GM18502 (cell line): ENCODE data around the gene PIAS1.
"Not testable (repeated sequence)": the region's sequence is repeated elsewhere in the genome, so short reads cannot be mapped to it uniquely, and the experiment has no call there.

Experiments
- ATAC-seq: cut with Tn5 transposase; IDR thresholded peaks from one replicate; pipeline ENCODE4 v1.9.1; 2021; ENCODE audit warnings: mild to moderate bottlenecking; ENCODE audit not compliant: unreplicated experiment, poor library complexity

PIAS1 gene

DNA sequence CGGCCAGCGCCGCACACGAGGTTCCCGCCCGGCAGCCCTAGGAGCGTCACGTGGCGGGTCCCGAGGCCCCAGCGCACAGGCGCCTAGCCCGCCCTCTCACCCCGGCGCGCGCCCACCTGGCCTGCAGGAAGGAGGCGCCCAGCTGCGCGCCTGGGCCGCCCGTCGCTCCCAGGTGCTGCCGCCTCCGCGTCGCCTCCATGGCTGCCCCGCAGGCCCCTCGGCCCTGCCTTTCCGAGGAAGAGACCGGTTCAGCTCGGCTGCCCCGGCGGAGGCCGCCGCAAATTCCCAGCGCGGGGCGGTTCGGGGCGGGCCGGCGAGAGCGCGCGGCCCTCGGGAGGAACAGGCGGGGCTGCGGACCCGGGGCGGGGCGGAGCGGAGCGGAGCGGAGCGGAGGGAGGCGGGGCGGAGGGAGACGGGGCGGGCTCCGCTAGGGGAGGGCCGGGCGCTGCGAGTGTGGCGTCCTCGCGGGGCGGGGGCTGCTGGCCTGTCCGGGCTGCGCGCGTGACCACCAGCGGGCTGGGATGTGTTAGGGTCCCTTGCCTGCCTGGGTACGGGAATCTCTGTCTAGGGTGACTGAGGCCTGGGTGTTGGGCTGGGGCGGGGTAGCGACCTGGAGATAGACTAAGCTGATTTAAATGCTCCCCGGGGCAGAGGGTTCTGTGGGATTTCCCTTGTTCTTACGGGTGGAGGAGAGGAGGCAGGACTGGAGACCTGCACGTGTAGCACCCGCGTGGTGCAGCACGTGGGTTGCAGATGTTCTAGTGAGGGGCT, 175.5 kb downstream of the PIAS1 start, which contains the start of gene CLN6:
Gene CLN6 (minus strand): TSS at position 343 of the 771 bp plus-strand sequence. CDS start 144 bp downstream, at position 199.
- ATAC-seq = peak; percentile 68

DNA sequence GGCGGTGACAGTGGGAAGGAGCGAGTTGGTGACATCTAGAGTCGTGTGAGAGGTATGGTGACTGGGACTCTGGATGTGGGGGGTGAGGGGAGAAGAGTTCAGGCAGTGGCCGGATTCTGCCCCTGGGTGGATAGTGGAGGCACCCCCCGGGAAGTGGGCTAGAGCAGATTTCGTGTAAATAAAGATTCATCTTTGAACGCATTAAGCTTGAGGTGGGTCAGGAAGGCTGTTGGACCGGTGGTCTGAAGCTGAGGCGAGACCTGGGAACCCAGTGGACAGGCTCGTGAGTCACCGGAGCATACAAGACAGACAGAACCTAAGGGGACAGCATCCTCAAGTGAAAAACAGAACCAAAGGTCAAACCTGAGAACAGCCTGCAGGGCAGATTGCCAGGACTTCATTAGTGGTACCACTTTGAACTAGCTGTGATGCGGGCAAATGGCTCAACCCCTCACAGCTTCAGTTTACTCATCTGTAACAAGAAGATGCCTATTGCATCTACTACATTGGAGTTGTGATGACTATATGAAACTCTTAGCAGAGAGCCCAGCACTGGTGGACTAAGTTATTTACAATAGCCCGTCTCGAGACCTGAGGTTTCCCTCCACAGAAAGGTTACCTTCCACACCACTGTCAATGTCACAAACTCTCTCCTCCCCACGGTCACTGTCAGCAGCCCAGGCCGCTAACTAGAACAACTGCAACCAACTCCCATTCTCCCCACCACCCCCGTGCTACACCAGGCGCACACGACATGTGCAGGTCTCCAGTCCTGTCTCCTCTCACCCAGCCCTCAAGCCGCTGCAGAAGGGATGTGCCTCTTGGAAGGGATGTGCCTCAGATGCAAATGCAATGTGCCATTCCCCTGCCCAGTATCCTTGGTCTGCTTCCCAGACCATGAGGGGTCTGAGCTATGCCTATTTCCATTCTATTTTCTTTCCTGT, 176.3 kb downstream of the PIAS1 start:
- no peak for ATAC-seq

DNA sequence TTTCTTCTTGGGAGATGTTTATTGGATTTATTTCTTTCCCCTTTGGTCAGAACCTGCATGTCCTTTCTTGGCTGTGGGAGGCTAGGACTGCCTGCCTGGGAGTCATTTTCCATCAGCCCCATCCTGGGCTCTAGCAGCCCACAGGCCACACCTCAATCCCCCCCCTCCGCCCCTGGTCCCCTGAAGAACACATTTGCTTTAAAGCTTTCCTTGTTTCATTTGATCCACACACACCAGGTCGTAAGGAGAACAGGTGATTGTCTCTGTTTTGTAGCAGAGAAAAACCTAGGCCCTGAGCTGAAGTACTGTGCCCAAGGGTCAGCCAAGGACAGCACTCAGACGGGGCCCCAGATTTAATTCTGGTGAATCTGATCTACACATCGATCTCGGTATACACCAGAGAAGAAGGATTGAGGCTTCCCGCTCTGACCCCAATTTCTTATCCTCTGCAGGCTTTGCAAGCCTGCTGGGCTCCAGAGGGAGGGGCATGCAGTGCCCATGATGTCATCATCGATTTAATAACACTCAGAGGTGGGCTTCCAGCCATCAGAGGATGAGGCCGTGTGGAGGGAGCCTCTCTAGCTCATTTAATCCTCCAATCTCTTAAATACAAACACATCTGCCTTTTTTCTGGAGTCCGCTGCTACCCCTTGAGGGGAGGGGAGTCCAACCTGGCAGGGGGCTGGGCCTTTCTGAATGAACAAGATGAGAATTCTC, 177.1 kb downstream of the PIAS1 start:
- ATAC-seq = no peak

DNA sequence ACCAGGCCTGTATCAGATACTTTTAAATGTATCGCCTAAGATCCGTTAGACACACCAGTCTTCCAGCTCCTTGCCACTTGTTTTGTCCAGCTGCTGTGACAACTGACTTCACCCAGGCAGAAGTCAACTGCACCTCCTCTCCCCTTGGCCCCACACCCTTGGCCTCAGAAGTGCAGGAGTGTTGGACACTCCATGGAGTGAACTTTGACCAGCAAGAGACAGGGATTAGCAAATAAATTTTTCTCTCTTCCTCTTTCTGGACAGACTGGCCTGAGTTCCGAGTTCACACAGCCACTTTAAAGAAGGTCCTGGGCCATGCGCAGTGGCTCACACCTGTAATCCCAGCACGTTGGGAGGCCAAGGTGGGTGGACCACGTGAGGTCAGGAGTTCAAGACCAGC, 178.3 kb downstream of the PIAS1 start:
- ATAC-seq = no peak

DNA sequence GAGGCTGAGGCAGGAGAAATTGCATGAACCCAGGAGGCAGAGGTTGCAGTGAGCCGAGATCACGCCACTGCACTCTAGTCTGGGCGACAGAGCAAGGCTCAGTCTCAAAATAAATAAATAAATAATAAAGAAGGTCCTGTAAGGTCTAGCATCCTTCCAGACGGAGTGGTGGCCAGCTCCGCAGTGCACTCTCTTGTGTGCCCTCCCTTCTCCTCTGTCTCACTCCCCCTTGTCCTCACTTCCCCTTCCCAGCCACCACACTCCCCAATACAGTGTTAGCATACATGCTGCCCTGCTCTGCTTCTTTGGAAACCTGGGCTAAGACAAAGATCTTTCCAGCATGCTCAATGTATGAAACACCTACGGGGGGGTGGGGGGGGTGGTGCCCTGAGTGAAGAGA, 178.8 kb downstream of the PIAS1 start:
- no peak for ATAC-seq

DNA sequence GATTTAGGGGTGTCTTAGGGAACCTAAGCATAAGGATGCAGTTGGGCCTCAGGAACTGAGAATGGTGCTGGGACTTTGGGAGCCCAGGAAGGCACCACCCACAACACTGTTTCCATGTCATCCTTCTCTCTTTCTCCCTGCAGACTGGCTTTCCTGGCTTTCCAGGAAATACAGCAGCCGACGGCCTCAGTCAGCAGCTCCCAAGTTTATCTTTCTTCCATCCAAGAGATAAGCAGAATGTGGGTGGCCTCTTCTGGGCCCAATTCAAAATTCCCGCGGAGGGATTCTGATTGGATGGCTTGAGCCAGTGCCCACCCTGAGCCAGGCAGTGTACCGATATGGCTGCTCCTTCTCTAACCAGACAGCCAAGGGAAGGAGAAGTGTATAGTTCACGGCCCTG, 179.9 kb downstream of the PIAS1 start:
- ATAC-seq = no peak

DNA sequence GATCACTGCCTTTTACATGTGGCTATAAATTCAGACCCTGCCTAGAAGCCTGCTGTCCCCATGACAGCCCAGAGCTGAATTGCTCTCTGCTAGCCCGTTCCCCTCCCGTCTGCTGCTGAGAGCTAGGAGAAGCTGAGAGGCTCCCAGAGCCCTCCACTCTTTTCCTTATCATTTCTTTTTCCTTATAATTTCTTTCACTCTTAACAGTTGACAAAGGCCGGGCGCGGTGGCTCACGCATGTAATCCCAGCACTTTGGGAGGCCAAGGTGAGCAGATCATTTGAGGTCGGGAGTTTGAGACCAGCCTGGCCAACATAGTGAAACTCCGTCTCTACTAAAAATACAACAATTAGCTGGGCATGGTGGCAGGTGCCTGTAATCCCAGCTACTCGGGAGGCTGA, 180.4 kb downstream of the PIAS1 start:
- ATAC-seq = not testable (repeated sequence)

DNA sequence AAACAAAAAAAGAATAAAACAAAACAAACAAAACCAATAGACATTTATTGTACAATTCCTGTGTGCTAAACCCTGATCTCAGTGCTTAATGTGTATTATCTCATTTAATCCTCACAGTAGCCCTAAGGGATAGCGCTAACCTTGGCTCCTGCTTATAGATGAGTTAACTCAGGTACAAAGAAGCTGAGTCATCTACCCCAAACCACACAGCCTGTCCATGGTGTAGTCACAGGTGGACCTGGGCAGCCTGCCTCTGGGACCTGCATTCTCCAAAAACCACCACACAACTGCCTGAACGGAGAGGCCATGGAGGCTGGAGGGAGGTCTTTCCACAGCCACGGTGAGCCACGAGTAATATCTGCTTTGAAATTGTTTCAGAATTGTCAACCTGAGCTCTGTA, 180.9 kb downstream of the PIAS1 start:
- no peak for ATAC-seq

DNA sequence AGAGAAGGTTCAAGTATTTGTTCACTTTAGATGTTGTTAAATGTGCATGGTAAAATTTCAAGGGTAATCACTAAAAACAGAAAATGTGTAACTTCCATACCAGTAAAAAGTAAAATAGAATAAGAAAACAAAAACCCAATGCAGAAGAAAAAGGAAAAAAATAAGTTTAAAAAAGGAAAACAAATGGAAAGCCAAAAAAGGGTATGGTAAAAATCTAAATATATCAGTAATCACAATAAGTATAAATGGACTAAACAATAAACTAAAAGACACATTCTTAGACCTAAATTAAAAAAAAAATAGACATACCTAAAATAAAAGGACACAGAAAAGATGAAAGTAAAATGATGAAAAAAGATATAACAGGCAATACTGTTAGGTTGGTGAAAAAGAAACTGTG, 184.9 kb downstream of the PIAS1 start:
- ATAC-seq = no peak

DNA sequence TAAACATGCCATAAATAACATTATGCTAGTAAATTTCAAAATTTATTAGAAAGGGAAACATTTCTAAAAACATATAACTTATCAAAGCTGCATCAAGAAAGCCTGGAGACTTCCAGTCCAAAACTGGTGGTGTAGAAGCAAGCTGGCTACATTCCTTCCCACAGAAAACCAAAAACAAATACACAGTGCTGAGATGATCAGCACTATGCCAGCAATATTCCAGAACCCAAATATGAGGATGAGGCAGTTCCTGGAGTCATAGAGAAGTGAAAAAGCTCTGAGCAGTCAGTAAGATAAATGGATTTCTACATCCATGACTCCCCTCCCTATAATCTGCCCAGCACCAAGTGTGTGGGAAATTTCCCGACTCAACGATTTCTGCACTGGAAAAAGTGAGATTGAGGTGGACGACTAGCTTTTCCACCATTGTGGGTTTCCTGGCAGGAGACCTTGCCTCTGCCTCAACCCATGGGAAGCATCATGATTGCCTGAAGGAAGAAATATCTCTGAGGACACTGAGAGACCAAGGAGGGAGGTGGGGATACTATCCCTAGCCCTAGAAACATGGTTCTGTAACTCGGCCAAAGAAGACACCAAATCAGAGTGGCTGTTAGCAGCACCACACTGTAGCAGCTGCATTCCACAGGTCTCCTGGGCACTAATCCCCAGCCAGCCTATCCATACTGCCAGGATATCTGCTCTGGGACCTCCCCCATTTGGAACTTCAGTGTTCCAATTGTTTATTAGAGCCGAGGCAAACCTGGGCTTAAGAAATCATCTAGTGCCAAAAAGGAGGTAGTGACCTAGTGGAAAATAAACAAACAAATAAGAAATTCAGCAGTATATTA, 187.2 kb downstream of the PIAS1 start:
- ATAC-seq = no peak
